Epithelial cell of proximal tubule (primary cell): ENCODE data around the gene KCNK3. TPM values are rescaled to one million over a fixed set of nuclear protein-coding genes. Genes with fewer than 3 reads are reported as not detected.

ENCODE experiments used
- DNase-seq: peaks from one replicate; pipeline ENCODE4 v3.0.0-alpha.2; 2011; ENCODE audit warnings: low read depth
- H3K4me3 ChIP-seq: 2 replicates; pipeline ENCODE4 v1.5.1; 2011; ENCODE audit warnings: low read depth, mild to moderate bottlenecking, low read length
- CTCF ChIP-seq: conservative IDR thresholded peaks from 2 replicates; pipeline ENCODE4 v1.5.1; 2012; ENCODE audit warnings: low read depth, mild to moderate bottlenecking, low read length
- total RNA-seq: library from RNA; depleted of rRNA; stranded (reverse); fragments of >200 nt; gene quantifications from 2 replicates; pipeline ENCODE4 v1.2.3, GENCODE V29; 2015

KCNK3 gene
- total RNA-seq, 1 donor from 2014 or later = 5.1 TPM

GRCh38 chr2:26668041-26668440, 24.5 kb upstream of the KCNK3 start:
- no peak overlapping the region for H3K4me3 ChIP-seq
- no peak for DNase-seq
- no peak for TF ChIP-seq CTCF

- H3K4me3 ChIP-seq = no peak overlapping the region
- no peak for DNase-seq
- TF ChIP-seq CTCF = no peak
Measured at GRCh38 chr2:26668856-26669750, 23.4 kb upstream of the KCNK3 start.

GRCh38 chr2:26670171-26670570, 22.4 kb upstream of the KCNK3 start:
- no peak for DNase-seq
- TF ChIP-seq CTCF = no peak
- no peak overlapping the region for H3K4me3 ChIP-seq

GRCh38 chr2:26670931-26671460, 21.5 kb upstream of the KCNK3 start:
- no peak for TF ChIP-seq CTCF
- DNase-seq = no peak
- no peak overlapping the region for H3K4me3 ChIP-seq

- no peak for DNase-seq
- H3K4me3 ChIP-seq = no peak overlapping the region
- TF ChIP-seq CTCF = no peak
Measured at GRCh38 chr2:26671691-26672090, 20.8 kb upstream of the KCNK3 start.

GRCh38 chr2:26672112-26672817, 20.3 kb upstream of the KCNK3 start:
- no peak for TF ChIP-seq CTCF
- no peak for DNase-seq
- H3K4me3 ChIP-seq = no peak overlapping the region
